Frontal cortex (tissue), 4 donors: ENCODE data around the gene LHFPL3. TPM values are rescaled to one million over a fixed set of nuclear protein-coding genes. Genes with fewer than 3 reads are reported as not detected.

Experiments
- DNase-seq, 2 donors: peaks; one replicate each; pipeline ENCODE4 v3.0.0; 2012; ENCODE audit warnings: low spot score in 2 of 2
- FAIRE-seq: peaks from 2 replicates; lab custom pipeline; 2012; peaks lifted over from hg19 to GRCh38; lab: Jason Lieb, UNC
- total RNA-seq: library from RNA; depleted of rRNA; stranded (reverse); fragments of >200 nt; gene quantifications from one replicate; pipeline ENCODE4 v1.2.3, GENCODE V29; 2014
- donor health status: control.
- donor health status: control.
- donor health status: control.

The LHFPL3 gene
- total RNA-seq, 1 donor from 2014 or later: 24.1 TPM

GRCh38 chr7:104366390-104366789 is 38.0 kb downstream of the LHFPL3 start:
- no peak for FAIRE-seq
- DNase-seq: no peak

- DNase-seq: no peak
Observed at GRCh38 chr7:104367926-104368325, 39.5 kb downstream of the LHFPL3 start.

GRCh38 chr7:104371216-104371979 is 43.0 kb downstream of the LHFPL3 start:
- DNase-seq (no peak), FAIRE-seq (no peak)

More at GRCh38 chr7:104367926-104368325, 39.5 kb downstream of the LHFPL3 start:
- FAIRE-seq: no peak

- DNase-seq: no peak
- no peak for FAIRE-seq
Observed at GRCh38 chr7:104371980-104372357, 43.6 kb downstream of the LHFPL3 start.

- DNase-seq: no peak
- FAIRE-seq: no peak
Observed at GRCh38 chr7:104382616-104383015, 54.2 kb downstream of the LHFPL3 start.

GRCh38 chr7:104386943-104387342 is 58.5 kb downstream of the LHFPL3 start:
- no peak for FAIRE-seq
- no peak for DNase-seq

GRCh38 chr7:104388222-104388621 is 59.8 kb downstream of the LHFPL3 start:
- no peak for FAIRE-seq
- DNase-seq: no peak

GRCh38 chr7:104395162-104395561 is 66.8 kb downstream of the LHFPL3 start:
- no peak for FAIRE-seq
- no peak for DNase-seq

- FAIRE-seq: no peak
- DNase-seq: no peak
Observed at GRCh38 chr7:104397442-104397841, 69.0 kb downstream of the LHFPL3 start.

- FAIRE-seq: no peak
- no peak for DNase-seq
Observed at GRCh38 chr7:104408371-104408770, 80.0 kb downstream of the LHFPL3 start.

GRCh38 chr7:104410742-104411141 is 82.3 kb downstream of the LHFPL3 start:
- DNase-seq (no peak), FAIRE-seq (no peak)

- no peak for FAIRE-seq
- no peak for DNase-seq
Observed at GRCh38 chr7:104412911-104413310, 84.5 kb downstream of the LHFPL3 start.

GRCh38 chr7:104414216-104414615 is 85.8 kb downstream of the LHFPL3 start:
- DNase-seq: no peak

GRCh38 chr7:104415700-104416099 is 87.3 kb downstream of the LHFPL3 start:
- FAIRE-seq: no peak
- DNase-seq: no peak

More at GRCh38 chr7:104414216-104414615, 85.8 kb downstream of the LHFPL3 start:
- no peak for FAIRE-seq

GRCh38 chr7:104416866-104417393 is 88.5 kb downstream of the LHFPL3 start:
- FAIRE-seq: no peak
- DNase-seq: no peak

GRCh38 chr7:104431930-104432329 is 103.5 kb downstream of the LHFPL3 start:
- no peak for DNase-seq
- FAIRE-seq: no peak

- DNase-seq: no peak
- FAIRE-seq: no peak
Observed at GRCh38 chr7:104434129-104434528, 105.7 kb downstream of the LHFPL3 start.

GRCh38 chr7:104442481-104442880 is 114.1 kb downstream of the LHFPL3 start:
- DNase-seq (no peak), FAIRE-seq (no peak)

GRCh38 chr7:104444017-104444416 is 115.6 kb downstream of the LHFPL3 start:
- FAIRE-seq (no peak), DNase-seq (no peak)

GRCh38 chr7:104445393-104445792 is 117.0 kb downstream of the LHFPL3 start:
- no peak for DNase-seq
- no peak for FAIRE-seq

- no peak for DNase-seq
- no peak for FAIRE-seq
Observed at GRCh38 chr7:104450861-104451260, 122.5 kb downstream of the LHFPL3 start.

- FAIRE-seq (no peak), DNase-seq (no peak)
Observed at GRCh38 chr7:104453190-104453589, 124.8 kb downstream of the LHFPL3 start.
